ENCODE data around the gene MTA1. TPM values are rescaled to one million over a fixed set of nuclear protein-coding genes. Genes with fewer than 3 reads are reported as not detected.

The MTA1 gene
- total RNA-seq, 2 donors from 2014 or later: 77.2 to 84.1 TPM

DNA sequence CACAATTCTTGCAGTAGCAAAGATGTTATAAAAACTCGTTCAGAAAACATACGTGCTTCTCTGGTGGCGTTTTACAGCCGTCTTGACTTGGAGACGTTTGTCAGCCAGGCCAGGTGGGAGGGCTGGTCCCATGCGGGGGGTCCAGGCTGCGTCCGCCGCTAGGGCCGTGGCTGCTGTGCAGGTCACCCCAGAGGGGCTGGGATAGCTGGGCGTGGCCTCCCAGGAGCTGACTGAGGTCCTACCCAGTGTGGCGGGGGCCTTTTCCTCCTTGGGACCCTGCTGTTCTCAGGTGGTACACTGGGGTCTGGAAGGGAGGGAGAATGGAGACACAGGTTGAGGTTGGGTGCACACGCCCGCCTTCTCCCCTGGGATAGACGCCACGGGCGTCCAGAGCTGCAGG, 25.2 kb downstream of the MTA1 start:
- H3K4me3 ChIP-seq: no peak overlapping the region

DNA sequence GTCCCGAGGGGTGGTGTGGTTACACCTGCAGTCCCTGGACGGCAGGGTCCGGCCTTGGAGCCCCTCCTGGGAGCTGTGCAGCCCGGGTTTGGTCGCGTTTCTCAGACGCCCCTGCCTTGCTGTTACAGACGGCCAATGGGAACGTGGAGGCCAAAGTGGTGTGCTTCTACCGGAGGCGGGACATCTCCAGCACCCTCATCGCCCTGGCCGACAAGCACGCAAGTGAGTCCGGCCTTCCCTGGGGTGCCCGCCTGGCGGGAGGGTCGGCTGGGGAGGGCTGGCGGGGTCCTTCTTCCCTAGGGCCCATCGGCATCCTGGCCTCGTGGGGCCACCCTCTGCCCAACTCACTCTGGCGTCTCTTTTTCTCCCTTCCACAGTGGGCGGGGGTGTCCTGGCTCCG, 25.7 kb downstream of the MTA1 start:
- H3K4me3 ChIP-seq: no peak overlapping the region
- no peaks in the 10 kb centered on the region for H3K27me3 ChIP-seq (replicated peaks; ENCODE audit: insufficient read depth)
- H3K9me3 ChIP-seq: no peaks in the 10 kb centered on the region
- no peak for ATAC-seq (ENCODE audit: insufficient number of reproducible peaks, low FRiP score, low read depth)
- no peak overlapping the region for H3K27ac ChIP-seq
- TF ChIP-seq, protein P1, sequence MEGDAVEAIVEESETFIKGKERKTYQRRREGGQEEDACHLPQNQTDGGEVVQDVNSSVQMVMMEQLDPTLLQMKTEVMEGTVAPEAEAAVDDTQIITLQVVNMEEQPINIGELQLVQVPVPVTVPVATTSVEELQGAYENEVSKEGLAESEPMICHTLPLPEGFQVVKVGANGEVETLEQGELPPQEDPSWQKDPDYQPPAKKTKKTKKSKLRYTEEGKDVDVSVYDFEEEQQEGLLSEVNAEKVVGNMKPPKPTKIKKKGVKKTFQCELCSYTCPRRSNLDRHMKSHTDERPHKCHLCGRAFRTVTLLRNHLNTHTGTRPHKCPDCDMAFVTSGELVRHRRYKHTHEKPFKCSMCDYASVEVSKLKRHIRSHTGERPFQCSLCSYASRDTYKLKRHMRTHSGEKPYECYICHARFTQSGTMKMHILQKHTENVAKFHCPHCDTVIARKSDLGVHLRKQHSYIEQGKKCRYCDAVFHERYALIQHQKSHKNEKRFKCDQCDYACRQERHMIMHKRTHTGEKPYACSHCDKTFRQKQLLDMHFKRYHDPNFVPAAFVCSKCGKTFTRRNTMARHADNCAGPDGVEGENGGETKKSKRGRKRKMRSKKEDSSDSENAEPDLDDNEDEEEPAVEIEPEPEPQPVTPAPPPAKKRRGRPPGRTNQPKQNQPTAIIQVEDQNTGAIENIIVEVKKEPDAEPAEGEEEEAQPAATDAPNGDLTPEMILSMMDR (IDR thresholded peaks at IDR 0.05): no peak
- DNase-seq (ENCODE audit: low spot score): no peak
- peaks cover 15% of the 10 kb centered on the region for H3K36me3 ChIP-seq
- peaks cover 0 to 15% of the 10 kb centered on the region in 2 donors for H3K4me1 ChIP-seq (ENCODE audit: control insufficient read depth in 1 of 2, low read depth in 2 of 2)

More for the DNA sequence above, 25.2 kb downstream of the MTA1 start:
- no peak for DNase-seq (ENCODE audit: low spot score)
- no peaks in the 10 kb centered on the region for H3K9me3 ChIP-seq
- peaks cover 0 to 15% of the 10 kb centered on the region in 2 donors for H3K4me1 ChIP-seq (ENCODE audit: control insufficient read depth in 1 of 2, low read depth in 2 of 2)
- ATAC-seq (ENCODE audit: insufficient number of reproducible peaks, low FRiP score, low read depth): no peak
- TF ChIP-seq, protein P1 (IDR thresholded peaks at IDR 0.05): no peak
- H3K27me3 ChIP-seq (replicated peaks; ENCODE audit: insufficient read depth): no peaks in the 10 kb centered on the region
- no peak overlapping the region for H3K27ac ChIP-seq
- H3K36me3 ChIP-seq: peaks cover 11% of the 10 kb centered on the region

DNA sequence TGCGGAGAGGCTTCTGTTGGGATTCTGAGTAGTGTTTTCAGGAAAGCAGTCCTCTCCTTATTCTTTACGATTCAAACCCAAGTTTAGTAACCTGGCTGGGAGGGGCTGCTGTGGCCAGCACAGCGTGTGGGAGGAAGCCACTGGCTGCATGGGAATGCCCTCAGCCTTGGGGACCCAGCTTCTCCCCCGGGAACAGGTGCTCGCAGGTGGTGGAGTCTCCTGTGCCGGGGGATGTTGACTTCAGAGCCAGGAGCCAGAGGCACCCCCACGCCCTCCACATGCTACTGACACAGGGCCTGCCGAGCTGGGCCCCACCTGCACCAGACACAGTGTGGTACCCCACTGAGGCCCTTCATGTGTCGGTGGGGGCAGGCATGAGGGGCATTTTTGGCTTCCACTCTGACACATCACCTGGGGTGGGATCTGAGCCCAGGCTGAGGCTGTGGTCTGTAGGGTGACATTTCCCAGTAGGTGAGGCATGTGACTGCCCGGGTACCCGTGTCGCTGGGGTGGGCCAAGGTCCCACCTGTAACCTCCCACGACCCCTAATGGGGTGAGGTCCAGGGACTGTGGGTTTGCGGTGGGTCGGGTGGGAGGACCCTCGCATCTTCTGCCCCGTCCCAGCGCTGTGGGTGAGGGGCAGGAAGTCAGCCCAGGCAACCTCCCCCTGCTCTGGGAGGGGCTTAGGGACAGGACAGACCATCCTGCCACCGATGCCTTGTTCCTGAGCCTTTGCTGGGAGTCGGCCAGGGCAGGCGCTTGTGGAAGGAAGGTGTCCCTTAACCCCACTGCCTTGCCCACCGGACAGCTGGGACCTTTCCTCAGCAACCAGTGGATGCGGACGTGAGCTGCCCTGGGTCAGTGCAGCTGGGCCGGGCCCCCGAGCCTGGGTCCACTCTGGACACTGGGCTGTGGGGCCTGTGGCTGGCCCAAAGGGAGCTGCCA, 26.5 kb downstream of the MTA1 start:
- peaks cover 24% of the 10 kb centered on the region for H3K36me3 ChIP-seq
- DNase-seq (ENCODE audit: low spot score) (no peak), ATAC-seq (ENCODE audit: insufficient number of reproducible peaks, low FRiP score, low read depth) (no peak)
- no peaks in the 10 kb centered on the region for H3K27me3 ChIP-seq (replicated peaks; ENCODE audit: insufficient read depth)
- TF ChIP-seq, protein P1 (IDR thresholded peaks at IDR 0.05): no peak
- H3K27ac ChIP-seq: no peak overlapping the region
- peaks cover 0 to 15% of the 10 kb centered on the region in 2 donors for H3K4me1 ChIP-seq (ENCODE audit: control insufficient read depth in 1 of 2, low read depth in 2 of 2)
- no peaks in the 10 kb centered on the region for H3K9me3 ChIP-seq
- H3K4me3 ChIP-seq: no peak overlapping the region

DNA sequence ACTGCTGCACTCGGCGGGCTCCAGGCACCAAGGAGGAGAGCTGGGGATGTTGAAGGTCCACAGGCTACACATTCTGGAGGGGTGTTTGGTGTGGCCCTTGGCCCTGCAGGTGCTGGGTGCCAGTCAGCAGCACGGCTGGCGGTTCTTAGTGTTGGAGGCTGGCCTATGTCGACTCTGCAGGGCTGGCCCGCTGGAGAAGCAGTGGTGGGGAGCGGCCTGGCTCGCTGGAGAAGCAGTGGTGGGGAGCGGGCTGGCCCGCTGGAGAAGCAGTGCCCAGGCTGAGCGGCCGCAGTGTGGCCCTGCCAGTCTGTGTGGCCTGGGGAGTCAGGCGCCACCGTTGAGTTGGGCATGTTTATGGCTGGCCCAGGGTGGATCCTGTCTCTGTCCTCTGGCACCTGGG, 27.3 kb downstream of the MTA1 start:
- H3K27me3 ChIP-seq (replicated peaks; ENCODE audit: insufficient read depth): no peaks in the 10 kb centered on the region
- H3K27ac ChIP-seq: no peak overlapping the region
- peaks cover 0 to 15% of the 10 kb centered on the region in 2 donors for H3K4me1 ChIP-seq (ENCODE audit: control insufficient read depth in 1 of 2, low read depth in 2 of 2)
- ATAC-seq (ENCODE audit: insufficient number of reproducible peaks, low FRiP score, low read depth) (no peak), DNase-seq (ENCODE audit: low spot score) (no peak)
- peaks cover 25% of the 10 kb centered on the region for H3K36me3 ChIP-seq
- TF ChIP-seq, protein P1 (IDR thresholded peaks at IDR 0.05): no peak
- no peak overlapping the region for H3K4me3 ChIP-seq
- no peaks in the 10 kb centered on the region for H3K9me3 ChIP-seq
